AG09309 (cell line): Measurements from ENCODE around the gene ROPN1L.
A peak's percentile ranks its signal among the peaks of the same experiment; 100 is the strongest.

Source experiments
- DNase-seq: peaks from one replicate; pipeline ENCODE4 v3.0.0-alpha.2; 2010; ENCODE audit warnings: low read depth
- H3K4me3 ChIP-seq: 2 replicates; pipeline ENCODE4 v1.5.1; 2011; ENCODE audit warnings: mild to moderate bottlenecking, low read depth, low read length, moderate library complexity; ENCODE audit not compliant: control insufficient read depth
- CTCF ChIP-seq: IDR thresholded peaks from 2 replicates; pipeline ENCODE4 v1.5.1; 2011; ENCODE audit warnings: mild to moderate bottlenecking, low read depth, low read length, inconsistent platforms; ENCODE audit not compliant: insufficient read depth, control insufficient read depth; ENCODE audit errors: missing control alignments

The ROPN1L gene

GRCh38 chr5:10447041-10447440 lies 5.4 kb downstream of the ROPN1L start:
- H3K4me3 ChIP-seq = no peak overlapping the region
- no peak for TF ChIP-seq CTCF
- no peak for DNase-seq

GRCh38 chr5:10448754-10449360 lies 7.2 kb downstream of the ROPN1L start:
- TF ChIP-seq CTCF = no peak
- no peak overlapping the region for H3K4me3 ChIP-seq
- DNase-seq = no peak

GRCh38 chr5:10451137-10451824 lies 9.6 kb downstream of the ROPN1L start:
- no peak for DNase-seq
- no peak overlapping the region for H3K4me3 ChIP-seq
- no peak for TF ChIP-seq CTCF

- peak; percentile 68 for TF ChIP-seq CTCF
- peak; percentile 77 for DNase-seq
- no peak overlapping the region for H3K4me3 ChIP-seq
Observed at GRCh38 chr5:10452768-10453331, 11.2 kb downstream of the ROPN1L start.

- no peak overlapping the region for H3K4me3 ChIP-seq
- no peak for DNase-seq
- no peak for TF ChIP-seq CTCF
Observed at GRCh38 chr5:10453545-10453944, 11.9 kb downstream of the ROPN1L start.

GRCh38 chr5:10454591-10455276 lies 13.1 kb downstream of the ROPN1L start:
- no peak for TF ChIP-seq CTCF
- no peak overlapping the region for H3K4me3 ChIP-seq
- DNase-seq = no peak
